ENCODE results near the gene SGTB. TPM values are rescaled to one million over a fixed set of nuclear protein-coding genes. Genes with fewer than 3 reads are reported as not detected.

SGTB gene
- 12.7 TPM for polyA plus RNA-seq (2013, experiment 1 of 2; ENCODE audit: insufficient read length)
- 11.7 TPM for polyA plus RNA-seq (2013, experiment 2 of 2; ENCODE audit: insufficient read length)

- DNase-seq, result peak; percentile 85
These were observed at the start of gene SGTB, which contains the start of gene NLN for GRCh38 chr5:65721720-65722574. TSS of gene SGTB (minus strand) at chr5:65722109. CDS start at chr5:65720807, 1,302 bp downstream. TSS of gene NLN (plus strand) at chr5:65722205. CDS start at chr5:65722374, 169 bp downstream.

GRCh38 chr5:65771266-65771665 is 49.4 kb upstream of the SGTB start:
- DNase-seq, result no peak

GRCh38 chr5:65769539-65769938 is 47.6 kb upstream of the SGTB start:
- DNase-seq, result peak; percentile 92

GRCh38 chr5:65768723-65769346 is 46.9 kb upstream of the SGTB start:
- DNase-seq, result no peak

GRCh38 chr5:65767565-65767964 is 45.7 kb upstream of the SGTB start:
- DNase-seq, result no peak

- no peak for DNase-seq
These were observed 44.9 kb upstream of the SGTB start for GRCh38 chr5:65766781-65767180.

GRCh38 chr5:65766175-65766574 is 44.3 kb upstream of the SGTB start:
- no peak for DNase-seq

- DNase-seq, result no peak
These were observed 43.7 kb upstream of the SGTB start for GRCh38 chr5:65765582-65765981.

- no peak for DNase-seq
These were observed 40.3 kb upstream of the SGTB start for GRCh38 chr5:65762234-65762633.

- DNase-seq, result peak; percentile 52
These were observed 38.8 kb upstream of the SGTB start for GRCh38 chr5:65760504-65761275.

- DNase-seq, result no peak
These were observed 36.7 kb upstream of the SGTB start for GRCh38 chr5:65758546-65759144.

- DNase-seq, result no peak
These were observed 31.3 kb upstream of the SGTB start for GRCh38 chr5:65753189-65753588.

- peak; percentile 30 for DNase-seq
These were observed 29.0 kb upstream of the SGTB start for GRCh38 chr5:65750938-65751337.

- no peak for DNase-seq
These were observed 28.0 kb upstream of the SGTB start for GRCh38 chr5:65749956-65750355.

GRCh38 chr5:65749221-65749844 is 27.4 kb upstream of the SGTB start:
- no peak for DNase-seq

- peak; percentile 88 for DNase-seq
These were observed 20.8 kb upstream of the SGTB start for GRCh38 chr5:65742565-65743231.

GRCh38 chr5:65739162-65739561 is 17.3 kb upstream of the SGTB start:
- DNase-seq, result no peak

- DNase-seq, result no peak
These were observed 16.4 kb upstream of the SGTB start for GRCh38 chr5:65738305-65738704.

GRCh38 chr5:65737842-65738241 is 15.9 kb upstream of the SGTB start:
- DNase-seq, result no peak

GRCh38 chr5:65736011-65736410 is 14.1 kb upstream of the SGTB start:
- no peak for DNase-seq

GRCh38 chr5:65734921-65735320 is 13.0 kb upstream of the SGTB start:
- DNase-seq, result no peak

Measured in fibroblast of skin of abdomen (primary cell).